GM04504 (cell line): ENCODE data around the gene HBA2.
"Not testable (repeated sequence)": the region's sequence is repeated elsewhere in the genome, so short reads cannot be mapped to it uniquely, and the experiment has no call there.

ENCODE experiments used
- DNase-seq: peaks from one replicate; pipeline ENCODE4 v3.0.0-alpha.2; 2012; ENCODE audit warnings: low read depth

The HBA2 gene

DNA sequence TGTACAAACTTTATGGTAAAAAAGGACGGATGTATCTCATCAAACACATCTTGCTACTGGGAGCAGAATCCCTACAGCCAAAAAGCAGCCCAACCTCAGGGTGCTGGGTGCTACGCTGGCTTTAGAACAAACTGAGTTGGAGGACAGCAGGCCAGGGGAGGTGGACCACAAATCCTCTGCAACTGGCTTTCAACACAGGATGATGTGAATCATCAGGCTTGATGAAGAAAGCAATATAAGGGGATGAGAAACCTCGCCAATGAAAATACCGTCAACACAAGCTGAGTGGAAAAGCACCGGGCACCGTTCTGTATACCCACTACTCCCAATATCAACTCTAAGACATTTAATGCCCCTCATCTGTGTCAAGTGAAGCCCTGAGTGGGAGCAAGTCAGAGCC is 21.8 kb downstream of the HBA2 start:
- no peak for DNase-seq

GRCh38 chr16:200388-200787 is 27.7 kb downstream of the HBA2 start:
- peak; percentile 59 for DNase-seq

DNA sequence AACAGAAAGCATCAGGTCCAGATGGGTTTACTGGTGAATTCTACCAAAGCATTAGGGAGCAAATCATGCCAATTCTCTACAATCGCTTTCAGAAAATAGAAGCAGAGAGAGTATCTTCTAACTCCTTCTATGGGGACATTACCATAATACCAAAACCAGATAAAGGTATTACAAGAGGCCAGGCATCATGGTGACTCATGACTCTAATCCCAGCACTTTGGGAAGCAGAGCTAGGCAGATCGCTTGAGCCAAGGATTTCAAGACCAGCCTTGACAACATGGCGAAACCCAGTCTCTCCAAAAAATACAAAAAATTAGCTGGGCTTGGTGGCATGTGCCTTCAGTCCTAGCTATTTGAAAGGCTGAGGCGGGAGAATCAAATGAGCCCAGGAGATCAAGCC is 30.6 kb downstream of the HBA2 start:
- DNase-seq, result no peak

DNA sequence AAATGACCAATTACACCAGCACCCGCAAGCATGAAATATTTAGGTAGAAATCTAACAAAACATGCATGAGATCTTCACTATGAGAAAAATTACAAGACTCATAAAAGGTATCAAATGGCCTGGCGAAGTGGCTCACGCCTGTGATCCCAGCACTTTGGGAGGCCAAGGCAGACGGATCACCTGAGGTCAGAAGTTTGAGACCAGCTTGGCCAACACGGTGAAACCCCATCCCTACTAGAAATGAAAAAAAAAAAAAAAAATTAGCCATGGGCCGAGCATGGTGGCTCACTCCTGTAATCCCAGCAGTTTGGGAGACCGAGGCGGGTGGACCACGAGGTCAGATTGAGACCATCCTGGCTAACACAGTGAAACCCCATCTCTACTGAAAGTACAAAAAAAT is 31.4 kb downstream of the HBA2 start:
- DNase-seq, result not testable (repeated sequence)

GRCh38 chr16:209359-209758 is 36.7 kb downstream of the HBA2 start:
- not testable (repeated sequence) for DNase-seq

DNA sequence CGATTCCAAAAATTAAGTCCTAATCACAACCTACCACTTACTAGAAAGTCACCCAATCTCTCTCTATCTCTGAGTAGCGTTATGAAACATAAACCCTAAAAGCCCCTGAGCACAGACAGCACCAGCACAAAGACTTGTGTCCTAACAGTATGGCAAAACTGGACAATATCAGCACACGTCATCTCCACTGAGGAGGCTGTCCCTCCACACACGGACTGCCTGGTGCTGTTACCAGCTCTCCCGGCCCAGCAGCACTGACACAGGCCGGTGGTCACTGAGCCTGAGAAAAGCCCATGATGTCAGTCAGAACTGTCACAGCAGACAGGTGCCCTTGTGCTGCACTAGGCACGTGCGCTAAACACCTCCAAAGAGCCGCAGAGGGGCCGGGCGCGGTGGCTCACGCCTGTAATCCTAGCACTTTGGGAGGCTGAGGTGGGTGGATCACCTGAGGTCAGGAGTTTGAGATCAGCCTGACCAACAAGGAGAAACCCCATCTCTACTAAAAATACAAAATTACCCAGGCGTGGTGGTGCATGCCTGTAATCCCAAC is 39.0 kb downstream of the HBA2 start:
- not testable (repeated sequence) for DNase-seq

- no peak for DNase-seq
These were observed 40.3 kb downstream of the HBA2 start for GRCh38 chr16:212999-213398.

GRCh38 chr16:220021-220420 is 47.3 kb downstream of the HBA2 start:
- no peak for DNase-seq
